Measurements from ENCODE around the gene PORCN.

DNA sequence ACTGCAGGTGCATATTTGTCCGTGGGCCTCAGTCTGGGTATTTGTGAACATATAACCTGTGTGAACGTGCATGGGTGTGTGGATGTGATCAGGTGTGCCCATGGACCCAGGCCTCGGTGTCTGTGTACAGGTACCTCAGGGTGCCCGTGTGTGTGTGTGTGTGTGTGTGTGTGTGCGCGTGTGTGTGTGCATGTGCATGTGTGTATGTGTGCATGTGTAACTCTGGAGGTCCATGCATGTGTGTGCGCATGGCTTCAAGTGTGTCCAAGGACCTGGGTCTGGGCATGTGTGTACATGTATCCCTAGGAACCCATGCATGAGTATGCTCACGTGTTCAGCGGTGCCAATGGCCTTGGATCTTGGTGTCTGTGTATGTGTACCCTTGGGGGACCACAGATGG lies 17.0 kb upstream of the PORCN start:
- TF ChIP-seq, protein P1, sequence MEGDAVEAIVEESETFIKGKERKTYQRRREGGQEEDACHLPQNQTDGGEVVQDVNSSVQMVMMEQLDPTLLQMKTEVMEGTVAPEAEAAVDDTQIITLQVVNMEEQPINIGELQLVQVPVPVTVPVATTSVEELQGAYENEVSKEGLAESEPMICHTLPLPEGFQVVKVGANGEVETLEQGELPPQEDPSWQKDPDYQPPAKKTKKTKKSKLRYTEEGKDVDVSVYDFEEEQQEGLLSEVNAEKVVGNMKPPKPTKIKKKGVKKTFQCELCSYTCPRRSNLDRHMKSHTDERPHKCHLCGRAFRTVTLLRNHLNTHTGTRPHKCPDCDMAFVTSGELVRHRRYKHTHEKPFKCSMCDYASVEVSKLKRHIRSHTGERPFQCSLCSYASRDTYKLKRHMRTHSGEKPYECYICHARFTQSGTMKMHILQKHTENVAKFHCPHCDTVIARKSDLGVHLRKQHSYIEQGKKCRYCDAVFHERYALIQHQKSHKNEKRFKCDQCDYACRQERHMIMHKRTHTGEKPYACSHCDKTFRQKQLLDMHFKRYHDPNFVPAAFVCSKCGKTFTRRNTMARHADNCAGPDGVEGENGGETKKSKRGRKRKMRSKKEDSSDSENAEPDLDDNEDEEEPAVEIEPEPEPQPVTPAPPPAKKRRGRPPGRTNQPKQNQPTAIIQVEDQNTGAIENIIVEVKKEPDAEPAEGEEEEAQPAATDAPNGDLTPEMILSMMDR (conservative IDR thresholded peaks at IDR 0.05; ENCODE audit: low read depth, low read length) = no peak
- TF ChIP-seq EZH2 (IDR thresholded peaks at IDR 0.05; ENCODE audit: borderline replicate concordance, low read depth, low read length, poor library complexity, severe bottlenecking) = no peak

All from A673 (cell line).